SW480 (cell line): ENCODE results near the gene SRCIN1.

Source experiments
- DNase-seq: peaks from one replicate; pipeline ENCODE4 v3.0.0-alpha.2; 2016; ENCODE audit warnings: low spot score

Gene SRCIN1

GRCh38 chr17:38563362-38564253, 42.1 kb downstream of the SRCIN1 start:
- no peak for DNase-seq

GRCh38 chr17:38562903-38563302, 42.8 kb downstream of the SRCIN1 start:
- DNase-seq, result no peak

GRCh38 chr17:38562215-38562569, 43.6 kb downstream of the SRCIN1 start:
- no peak for DNase-seq

- DNase-seq, result no peak
These were observed 44.1 kb downstream of the SRCIN1 start for GRCh38 chr17:38561416-38562214.

- DNase-seq, result no peak
These were observed 45.0 kb downstream of the SRCIN1 start for GRCh38 chr17:38560503-38561318.

- no peak for DNase-seq
These were observed 45.9 kb downstream of the SRCIN1 start for GRCh38 chr17:38559880-38560230.

GRCh38 chr17:38559051-38559879, 46.5 kb downstream of the SRCIN1 start:
- DNase-seq, result peak; percentile 96

GRCh38 chr17:38558728-38559050, 47.1 kb downstream of the SRCIN1 start:
- DNase-seq, result peak; percentile 57

- DNase-seq, result peak; percentile 95
These were observed 47.7 kb downstream of the SRCIN1 start for GRCh38 chr17:38557836-38558727.

GRCh38 chr17:38557396-38557795, 48.4 kb downstream of the SRCIN1 start:
- DNase-seq, result no peak

GRCh38 chr17:38556239-38556638, 49.5 kb downstream of the SRCIN1 start:
- DNase-seq, result no peak

- no peak for DNase-seq
These were observed 51.1 kb downstream of the SRCIN1 start for GRCh38 chr17:38554430-38555350.

GRCh38 chr17:38552343-38552742, 53.4 kb downstream of the SRCIN1 start:
- DNase-seq, result no peak

- no peak for DNase-seq
These were observed 54.6 kb downstream of the SRCIN1 start for GRCh38 chr17:38551121-38551520.

- DNase-seq, result no peak
These were observed 55.1 kb downstream of the SRCIN1 start for GRCh38 chr17:38550661-38551060.

- no peak for DNase-seq
These were observed 56.5 kb downstream of the SRCIN1 start for GRCh38 chr17:38549285-38549684.

- DNase-seq, result no peak
These were observed 58.3 kb downstream of the SRCIN1 start for GRCh38 chr17:38547444-38547843.

GRCh38 chr17:38546396-38546795, 59.4 kb downstream of the SRCIN1 start:
- DNase-seq, result no peak

- DNase-seq, result no peak
These were observed 60.1 kb downstream of the SRCIN1 start for GRCh38 chr17:38545531-38546225.
